Prostate gland (tissue), 2 donors: ENCODE measurements around the gene SUMO3. TPM values are rescaled to one million over a fixed set of nuclear protein-coding genes. Genes with fewer than 3 reads are reported as not detected.

ENCODE experiments used
- DNase-seq: peaks from one replicate; pipeline ENCODE4 v3.0.0-alpha.2; 2019; ENCODE audit warnings: low spot score
- H3K27ac ChIP-seq, 2 donors: fragments of 200-600 bp; sonication (generic); 2 replicates each; pipeline ENCODE4 v1.5.1; 2017 to 2019
- H3K27me3 ChIP-seq: fragments of 200-600 bp; sonication (generic); replicated peaks from 2 replicates; pipeline ENCODE4 v1.5.1; 2019; ENCODE audit not compliant: insufficient read depth
- H3K36me3 ChIP-seq, 2 donors: fragments of 200-600 bp; sonication (generic); 1 replicate in 1 of 2; 2 replicates in 1 of 2; pipeline versions ENCODE4 v1.5.1 to v1.8.1; 2017 to 2019
- H3K4me1 ChIP-seq: fragments of 200-600 bp; sonication (generic); replicated peaks from 2 replicates; pipeline ENCODE4 v1.5.1; 2019
- H3K4me3 ChIP-seq, 2 donors: fragments of 200-600 bp; sonication (generic); 2 replicates each; pipeline ENCODE4 v1.5.1; 2017 to 2019
- H3K9me3 ChIP-seq: fragments of 200-600 bp; sonication (generic); 2 replicates; pipeline ENCODE4 v1.5.1; 2017
- CTCF ChIP-seq, 4 experiments: fragments of 200-600 bp in 2 of 4; fragments of 450-650 bp in 2 of 4; sonication (generic) in 2 of 4; IDR thresholded peaks; 1 replicate in 3 of 4; 2 replicates in 1 of 4; pipeline ENCODE4 v1.5.1; 2016 to 2019; ENCODE audit warnings: antibody characterized with exemption in 4 of 4, mild to moderate bottlenecking in 2 of 4, moderate library complexity in 2 of 4
- POLR2A ChIP-seq: fragments of 450-650 bp; IDR thresholded peaks from one replicate; pipeline ENCODE4 v1.6.1; 2016; ENCODE audit warnings: antibody characterized with exemption, mild to moderate bottlenecking
- POLR2AphosphoS5 ChIP-seq: sonication (generic); formaldehyde crosslinking; IDR thresholded peaks from one replicate; pipeline ENCODE4 v1.6.1; 2017; ENCODE audit warnings: antibody characterized with exemption
- whole genome bisulfite sequencing: methylation state at CpG from one replicate; pipeline ENCODE4 v1.1.5; 2018; 5-methylcytosine and 5-hydroxymethylcytosine counted together
- intact Hi-C: fragments of 100-400 bp; cut with DNase I; formaldehyde crosslinking; loops from one replicate; pipeline ENCODE4 v1.14.2; 2022
- total RNA-seq, 2 donors: library from RNA; depleted of rRNA; stranded (reverse); fragments of >200 nt; gene quantifications; one replicate each; pipeline ENCODE4 v1.1.0, GENCODE V29; 2016

Gene SUMO3
- total RNA-seq, 2 donors from 2014 or later: 78.3 to 92.2 TPM

DNA sequence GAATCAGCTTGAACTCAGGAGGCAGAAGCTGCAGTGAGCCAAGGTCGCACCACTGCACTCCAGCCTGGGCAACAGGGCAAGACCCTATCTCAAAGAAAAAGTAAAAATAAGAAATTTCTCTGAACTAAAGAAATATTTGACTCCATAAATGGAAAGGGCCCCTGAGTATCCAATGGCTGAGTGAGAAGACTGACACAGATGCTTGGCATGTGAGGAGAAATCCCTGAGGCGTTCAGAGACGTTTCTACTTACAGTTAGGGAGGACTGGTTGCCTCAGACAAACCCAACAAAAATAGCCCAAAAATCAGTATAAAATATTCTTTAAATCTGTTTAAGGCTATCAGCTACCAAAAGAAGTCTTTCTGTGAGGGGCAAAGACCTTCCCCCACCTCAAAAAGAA, 3.0 kb upstream of the SUMO3 start:
- H3K4me3 ChIP-seq: no peak overlapping the region
- WGBS: 64% methylated on average over 3 of the region's 3 CpGs
- peaks cover 2% of the 10 kb centered on the region for H3K4me1 ChIP-seq
- no peaks in the 10 kb centered on the region for H3K9me3 ChIP-seq
- DNase-seq: no peak
- TF ChIP-seq POLR2AphosphoS5 (no peak), POLR2A (no peak), CTCF (IDR thresholded peaks at IDR 0.05) (no peak)
- no peaks in the 10 kb centered on the region for H3K36me3 ChIP-seq
- intact Hi-C loops: no loop called here
- H3K27me3 ChIP-seq: no peaks in the 10 kb centered on the region
- H3K27ac ChIP-seq: no peak overlapping the region

GRCh38 chr21:44819283-44820243, 1.7 kb upstream of the SUMO3 start:
- Histone ChIP-seq H3K27me3 (no peaks in the 10 kb centered on the region), H3K4me1 (peaks cover 2% of the 10 kb centered on the region), H3K36me3 (no peaks in the 10 kb centered on the region), H3K27ac (no peak overlapping the region), H3K4me3 (no peak overlapping the region), H3K9me3 (no peaks in the 10 kb centered on the region)
- intact Hi-C loops: loop anchor here (5.0 kb wide), 1 partner anchor 53 kb away; the partner anchor contains the start of gene PTTG1IP
- no peak for DNase-seq
- 96% methylated on average over 33 of the region's 33 CpGs for WGBS
- TF ChIP-seq POLR2A (no peak), POLR2AphosphoS5 (no peak), CTCF (IDR thresholded peaks at IDR 0.05) (no peak)

GRCh38 chr21:44818640-44819011, 764 bp upstream of the SUMO3 start:
- Histone ChIP-seq H3K9me3 (no peaks in the 10 kb centered on the region), H3K27ac (peak overlapping the region; percentile 83 to 88), H3K36me3 (no peaks in the 10 kb centered on the region), H3K27me3 (no peaks in the 10 kb centered on the region), H3K4me1 (peaks cover 2% of the 10 kb centered on the region), H3K4me3 (peak overlapping the region; percentile 83 to 85)
- DNase-seq: no peak
- intact Hi-C loops: loop anchor here (5.0 kb wide), 1 partner anchor 54 kb away; the partner anchor contains the start of gene PTTG1IP
- TF ChIP-seq POLR2AphosphoS5 (no peak), POLR2A (no peak), CTCF (IDR thresholded peaks at IDR 0.05) (no peak)
- WGBS: 55% methylated on average over 37 of the region's 37 CpGs

- peak overlapping the region; percentile 83 to 85 for H3K4me3 ChIP-seq
- peak overlapping the region; percentile 83 to 88 for H3K27ac ChIP-seq
- no peaks in the 10 kb centered on the region for H3K9me3 ChIP-seq
- WGBS: no CpG with 5 or more reads among the region's 43 CpGs
- peak; percentile 22 for TF ChIP-seq POLR2AphosphoS5
- TF ChIP-seq CTCF (IDR thresholded peaks at IDR 0.05): no peak
- TF ChIP-seq POLR2A: peak; percentile 34
- no peaks in the 10 kb centered on the region for H3K36me3 ChIP-seq
- intact Hi-C loops: loop anchor here (2.0 to 5.0 kb wide), 2 partner anchors 15 to 55 kb away; partner anchors contain the start of gene PTTG1IP
- peak; percentile 91 for DNase-seq
- H3K27me3 ChIP-seq: no peaks in the 10 kb centered on the region
- H3K4me1 ChIP-seq: peaks cover 2% of the 10 kb centered on the region
These were observed 369 bp downstream of the SUMO3 start for GRCh38 chr21:44817506-44817880.
